Mucosa of descending colon (tissue), 3 donors: ENCODE data around the gene SDK2. TPM values are rescaled to one million over a fixed set of nuclear protein-coding genes. Genes with fewer than 3 reads are reported as not detected.
A peak's percentile ranks its signal among the peaks of the same experiment; 100 is the strongest.

Experiments
- ATAC-seq: fragments of 200-7000 bp; cut with Tn5 transposase; one replicate; pipeline ENCODE4 v1.9.1; 2020; ENCODE audit warnings: mild to moderate bottlenecking, moderate library complexity
- DNase-seq, 3 donors: peaks; one replicate each; pipeline ENCODE4 v3.0.0-alpha.2; 2020
- H3K36me3 ChIP-seq: fragments of 200-600 bp; one replicate; pipeline ENCODE4 v1.8.0; 2021; ENCODE audit warnings: low read depth, mild to moderate bottlenecking
- H3K4me1 ChIP-seq: fragments of 200-600 bp; one replicate; pipeline ENCODE4 v1.8.0; 2021; ENCODE audit warnings: low read depth, mild to moderate bottlenecking
- H3K4me3 ChIP-seq: fragments of 200-600 bp; one replicate; pipeline ENCODE4 v1.8.0; 2021; ENCODE audit warnings: mild to moderate bottlenecking
- H3K9me3 ChIP-seq: fragments of 200-600 bp; one replicate; pipeline ENCODE4 v1.8.0; 2021; ENCODE audit warnings: mild to moderate bottlenecking
- intact Hi-C, 2 donors: fragments of 100-400 bp; cut with DNase I in 1 of 2; cut with micrococcal nuclease in 1 of 2; formaldehyde crosslinking; loops; one replicate each; pipeline versions ENCODE4 v1.11.0 to v1.11.1; 2022; cut with DNase I, micrococcal nuclease
- total RNA-seq, 3 donors: library from RNA; stranded (reverse); fragmentation: NEBNext Ultra II Directional in 2 of 3; extraction: Animal tissue kit (Norgen Biotek cat#: 25700) in 2 of 3; gene quantifications; one replicate each; pipeline versions ENCODE4 v1.2.1 to v1.2.4, GENCODE V29; 2021 to 2023
- TF ChIP-seq, protein P1 (sequence below): fragments of 200-600 bp; IDR thresholded peaks from one replicate; pipeline ENCODE4 v1.8.0; 2022; ENCODE audit warnings: antibody characterized with exemption, mild to moderate bottlenecking
- donor health status: DM: no; HTN: no; CAD: no; lungs with moderate emphysema.
- donor health status: DM: no; HTN: no; CAD: no.
- donor health status: DM: no; HTN: yes; CAD: no.

Gene SDK2
- total RNA-seq, 3 donors from 2014 or later: 1.2 to 1.6 (median 1.3) TPM

DNA sequence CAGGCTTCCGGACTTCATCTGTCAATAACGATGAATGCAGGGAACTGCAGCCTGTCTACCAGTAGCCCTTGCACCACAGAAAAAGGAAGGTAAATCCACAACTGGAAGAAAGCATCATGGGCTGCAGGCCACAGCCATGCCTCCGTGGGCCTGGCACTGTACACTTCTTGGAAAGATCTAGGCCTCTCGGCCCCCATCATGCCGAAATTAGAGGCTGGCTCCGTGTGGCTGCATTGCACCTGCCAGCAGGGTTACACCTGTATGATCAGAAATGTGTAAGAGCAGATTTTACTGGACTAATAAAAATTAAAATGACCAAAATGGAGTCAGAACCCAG lies 52.2 kb downstream of the SDK2 start:
- ATAC-seq (no peak), DNase-seq (no peak)
- Histone ChIP-seq H3K36me3 (no peaks in the 10 kb centered on the region), H3K9me3 (no peaks in the 10 kb centered on the region), H3K4me3 (no peak overlapping the region), H3K4me1 (no peaks in the 10 kb centered on the region)
- TF ChIP-seq, protein P1, sequence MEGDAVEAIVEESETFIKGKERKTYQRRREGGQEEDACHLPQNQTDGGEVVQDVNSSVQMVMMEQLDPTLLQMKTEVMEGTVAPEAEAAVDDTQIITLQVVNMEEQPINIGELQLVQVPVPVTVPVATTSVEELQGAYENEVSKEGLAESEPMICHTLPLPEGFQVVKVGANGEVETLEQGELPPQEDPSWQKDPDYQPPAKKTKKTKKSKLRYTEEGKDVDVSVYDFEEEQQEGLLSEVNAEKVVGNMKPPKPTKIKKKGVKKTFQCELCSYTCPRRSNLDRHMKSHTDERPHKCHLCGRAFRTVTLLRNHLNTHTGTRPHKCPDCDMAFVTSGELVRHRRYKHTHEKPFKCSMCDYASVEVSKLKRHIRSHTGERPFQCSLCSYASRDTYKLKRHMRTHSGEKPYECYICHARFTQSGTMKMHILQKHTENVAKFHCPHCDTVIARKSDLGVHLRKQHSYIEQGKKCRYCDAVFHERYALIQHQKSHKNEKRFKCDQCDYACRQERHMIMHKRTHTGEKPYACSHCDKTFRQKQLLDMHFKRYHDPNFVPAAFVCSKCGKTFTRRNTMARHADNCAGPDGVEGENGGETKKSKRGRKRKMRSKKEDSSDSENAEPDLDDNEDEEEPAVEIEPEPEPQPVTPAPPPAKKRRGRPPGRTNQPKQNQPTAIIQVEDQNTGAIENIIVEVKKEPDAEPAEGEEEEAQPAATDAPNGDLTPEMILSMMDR: no peak
- intact Hi-C loops: no loop called here

DNA sequence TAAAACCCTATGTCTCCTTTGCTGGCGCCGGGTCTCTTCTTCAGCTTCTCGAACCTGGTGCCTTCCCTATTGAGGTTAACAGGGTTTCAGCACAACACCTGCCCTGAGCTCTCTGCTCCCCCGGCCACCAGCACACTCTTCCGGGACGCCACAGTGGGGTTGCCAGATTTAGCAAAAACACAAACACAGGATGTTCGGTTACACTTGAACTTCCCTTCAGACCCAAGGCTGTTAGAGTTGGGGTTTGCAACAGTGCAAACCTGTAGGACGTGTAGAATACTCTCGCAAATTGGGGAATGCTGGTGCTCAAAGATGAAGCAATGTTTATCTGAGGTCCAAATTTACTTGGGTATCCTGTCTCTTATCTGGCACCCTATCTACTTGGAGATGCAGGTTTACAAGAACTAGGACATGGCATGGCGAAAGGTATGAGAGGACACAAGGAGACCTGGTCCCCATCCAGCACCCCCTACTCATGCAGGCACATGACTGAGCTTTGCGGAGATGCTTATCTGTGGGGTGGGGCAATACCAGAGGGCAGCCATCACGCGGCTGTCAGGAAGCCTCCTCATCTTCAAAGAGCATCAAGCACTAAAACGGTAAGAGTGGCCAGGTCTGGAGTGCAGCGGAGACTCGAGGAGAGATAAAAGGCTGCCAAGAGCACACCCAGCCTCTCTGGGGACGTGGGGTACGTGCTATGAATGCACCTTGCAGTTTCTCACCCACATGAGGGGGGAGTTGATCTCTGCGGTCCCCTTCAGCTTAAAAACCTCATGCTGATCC lies 52.8 kb downstream of the SDK2 start:
- peak in 2 of 3 donors; percentile 24 to 80 for DNase-seq
- Histone ChIP-seq H3K4me3 (no peak overlapping the region), H3K9me3 (no peaks in the 10 kb centered on the region), H3K4me1 (no peaks in the 10 kb centered on the region), H3K36me3 (no peaks in the 10 kb centered on the region)
- peak; percentile 75 for ATAC-seq
- intact Hi-C loops: no loop called here
- TF ChIP-seq, protein P1: no peak

DNA sequence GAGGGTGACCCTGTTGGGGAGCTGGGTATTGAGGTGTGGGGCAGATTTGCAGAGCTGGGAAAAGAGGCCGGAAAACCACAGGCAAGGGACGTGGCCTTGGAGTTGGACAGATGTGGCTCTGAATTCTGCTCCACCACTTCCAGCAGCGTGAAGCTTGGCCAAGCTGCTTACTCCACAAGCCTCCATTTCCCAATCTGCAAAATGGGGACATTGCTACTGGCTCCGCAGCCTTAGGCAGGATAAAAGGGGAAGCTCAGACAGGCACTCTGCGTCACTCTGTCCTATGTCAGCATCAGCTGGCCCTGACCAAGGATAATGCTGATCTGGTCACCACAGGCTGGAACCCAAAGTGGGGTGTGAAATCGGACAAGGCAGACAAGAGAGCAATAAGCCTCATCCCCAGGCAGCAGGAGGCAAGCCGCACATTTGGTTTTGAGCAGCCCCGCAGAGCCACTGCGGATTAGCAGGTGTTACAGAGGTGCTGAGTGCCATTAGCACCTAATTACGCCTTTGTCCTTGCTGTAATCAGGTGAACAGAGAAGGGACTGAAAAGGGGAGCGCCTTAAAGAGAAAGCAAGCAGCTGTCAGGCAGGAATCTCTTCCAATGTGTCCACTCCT lies 54.8 kb downstream of the SDK2 start:
- Histone ChIP-seq H3K36me3 (no peaks in the 10 kb centered on the region), H3K9me3 (no peaks in the 10 kb centered on the region), H3K4me1 (no peaks in the 10 kb centered on the region), H3K4me3 (no peak overlapping the region)
- DNase-seq (no peak), ATAC-seq (no peak)
- TF ChIP-seq, protein P1: no peak
- intact Hi-C loops: no loop called here

DNA sequence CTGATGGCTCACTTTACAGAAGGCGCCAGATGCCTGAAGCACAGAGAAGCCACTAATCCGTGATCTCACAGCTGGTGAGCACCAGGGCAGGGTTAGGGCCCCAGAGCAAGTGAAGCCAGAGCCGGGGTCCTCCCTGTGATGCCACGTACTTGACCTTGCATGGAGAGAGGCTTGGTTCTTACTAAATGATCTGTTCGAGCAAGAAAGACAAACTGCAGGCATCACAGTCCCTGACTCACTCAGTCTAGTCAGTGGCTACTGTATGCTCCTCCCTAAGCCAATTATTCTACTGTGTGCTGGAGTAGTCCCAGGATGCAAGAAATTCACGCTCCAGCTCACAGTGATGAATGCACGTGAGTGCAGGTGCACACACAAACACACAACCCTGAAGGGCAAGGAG lies 55.4 kb downstream of the SDK2 start:
- Histone ChIP-seq H3K4me3 (no peak overlapping the region), H3K4me1 (no peaks in the 10 kb centered on the region), H3K36me3 (no peaks in the 10 kb centered on the region), H3K9me3 (no peaks in the 10 kb centered on the region)
- TF ChIP-seq, protein P1: no peak
- DNase-seq (no peak), ATAC-seq (no peak)
- intact Hi-C loops: no loop called here

DNA sequence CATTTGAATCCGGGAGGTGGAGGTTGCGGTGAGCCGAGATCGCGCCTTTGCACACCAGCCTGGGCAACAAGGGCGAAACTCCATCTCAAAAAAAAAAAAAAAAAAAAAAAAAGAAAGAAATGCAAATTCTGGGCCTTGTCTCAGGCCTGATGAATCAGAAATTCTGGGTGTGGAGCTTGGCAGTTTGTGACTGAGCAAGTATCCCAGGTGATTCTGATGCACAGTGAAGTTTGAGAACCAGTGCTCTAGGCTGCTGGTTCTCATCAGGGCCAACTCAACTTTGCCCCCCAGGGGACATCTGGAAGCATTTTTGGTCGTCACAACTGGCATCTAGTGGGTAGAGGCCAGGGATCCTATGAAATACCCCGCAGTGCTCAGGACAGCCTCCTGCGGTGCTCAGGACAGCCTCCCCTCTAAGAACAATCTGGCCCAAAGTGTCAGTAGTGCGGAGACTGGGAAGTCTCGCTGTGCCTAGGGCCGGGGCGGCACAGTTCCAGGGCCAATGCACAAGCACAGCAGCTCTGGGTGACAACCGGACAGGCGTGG lies 55.9 kb downstream of the SDK2 start:
- Histone ChIP-seq H3K9me3 (no peaks in the 10 kb centered on the region), H3K4me3 (no peak overlapping the region), H3K36me3 (no peaks in the 10 kb centered on the region), H3K4me1 (no peaks in the 10 kb centered on the region)
- TF ChIP-seq, protein P1: no peak
- intact Hi-C loops: no loop called here
- ATAC-seq (no peak), DNase-seq (no peak)
